NCI-H446 treated with DMSO at 0.1 percent for 48 hours (cell line): Measurements from ENCODE around the gene SUDS3.
"Not testable (repeated sequence)": the region's sequence is repeated elsewhere in the genome, so short reads cannot be mapped to it uniquely, and the experiment has no call there.

ENCODE experiments used
- DNase-seq: peaks from one replicate; lab custom pipeline; 2025; lab: John Stamatoyannopoulos, UW

The SUDS3 gene

DNA sequence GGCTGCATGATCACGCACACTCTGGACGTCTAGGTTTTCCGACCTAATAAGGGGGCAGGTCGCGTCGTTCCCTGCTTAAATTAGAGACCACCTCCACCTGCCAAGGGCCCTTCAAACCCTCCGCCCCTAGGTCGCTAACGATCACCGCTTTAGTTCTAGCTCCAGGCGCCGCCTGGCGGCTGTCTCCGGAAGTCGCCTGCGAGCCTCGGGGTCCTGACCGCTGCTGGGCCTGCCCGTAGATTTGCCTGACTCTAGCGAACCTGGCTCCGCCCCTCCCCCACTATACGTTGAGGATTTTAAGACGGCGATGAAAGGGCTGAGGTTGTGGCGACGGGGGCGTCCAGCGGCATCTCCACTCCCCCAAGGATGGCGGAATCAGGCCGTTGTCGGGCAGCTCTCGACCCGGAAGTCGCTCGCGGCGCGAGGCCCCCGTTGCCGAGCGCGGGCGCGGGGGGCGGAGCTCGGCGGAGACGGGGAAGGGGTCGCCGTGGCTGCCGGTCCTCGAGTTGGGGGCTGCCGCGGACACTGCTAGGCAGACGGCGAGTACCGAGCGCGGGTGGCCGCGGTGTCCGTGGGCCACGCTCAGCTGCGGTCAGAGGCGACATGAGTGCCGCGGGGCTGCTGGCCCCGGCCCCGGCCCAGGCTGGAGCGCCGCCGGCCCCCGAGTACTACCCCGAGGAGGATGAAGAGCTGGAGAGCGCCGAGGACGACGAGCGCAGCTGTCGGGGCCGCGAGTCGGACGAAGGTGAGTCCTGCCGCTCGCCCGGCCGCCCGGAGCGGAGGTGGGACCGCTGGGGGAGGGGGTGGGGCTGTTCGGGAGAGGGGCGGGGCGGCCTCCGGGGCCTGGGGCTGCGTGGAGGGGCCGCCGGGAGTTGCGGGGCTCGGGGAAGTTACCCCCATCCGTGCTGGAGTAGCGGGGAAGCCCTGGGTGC is at the start of gene SUDS3:
SUDS3 (plus strand) TSS at position 467 of the 932 bp plus-strand sequence; CDS start at position 604, 137 bp downstream.
- DNase-seq = peak; percentile 28

- no peak for DNase-seq
These were observed 49.4 kb upstream of the SUDS3 start for GRCh38 chr12:118326991-118327390.

- DNase-seq = no peak
These were observed 49.0 kb upstream of the SUDS3 start for GRCh38 chr12:118327391-118327790.

GRCh38 chr12:118328486-118329330 is 47.6 kb upstream of the SUDS3 start:
- DNase-seq = no peak

DNA sequence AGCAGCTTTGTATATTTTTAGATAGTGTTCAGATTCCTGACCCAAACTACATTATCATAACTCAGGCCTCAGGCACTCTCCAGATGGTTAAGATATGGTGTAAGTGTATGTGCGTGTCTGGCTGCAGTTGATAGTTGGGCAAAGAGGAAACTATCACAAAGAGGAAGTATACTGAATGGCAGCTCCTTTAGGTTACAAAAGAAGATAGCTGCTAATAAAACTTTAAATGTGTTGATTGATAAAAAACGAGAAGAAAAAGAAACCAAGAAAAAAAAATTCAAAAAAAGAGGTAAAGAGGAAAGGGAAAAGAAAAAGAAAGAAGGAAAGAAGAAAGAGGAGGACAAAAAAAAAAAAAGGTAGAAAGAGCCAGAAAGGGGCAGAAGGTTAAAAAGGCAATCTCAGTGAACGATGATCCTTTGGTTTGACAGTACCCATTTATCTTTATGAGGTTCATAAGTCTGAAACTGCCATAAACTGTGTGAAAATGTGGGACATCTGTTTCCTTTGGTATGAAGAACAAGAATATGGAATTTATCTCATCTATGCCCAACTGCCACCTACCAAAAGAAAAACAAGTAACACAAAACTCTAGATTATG is 45.8 kb upstream of the SUDS3 start:
- no peak for DNase-seq

DNA sequence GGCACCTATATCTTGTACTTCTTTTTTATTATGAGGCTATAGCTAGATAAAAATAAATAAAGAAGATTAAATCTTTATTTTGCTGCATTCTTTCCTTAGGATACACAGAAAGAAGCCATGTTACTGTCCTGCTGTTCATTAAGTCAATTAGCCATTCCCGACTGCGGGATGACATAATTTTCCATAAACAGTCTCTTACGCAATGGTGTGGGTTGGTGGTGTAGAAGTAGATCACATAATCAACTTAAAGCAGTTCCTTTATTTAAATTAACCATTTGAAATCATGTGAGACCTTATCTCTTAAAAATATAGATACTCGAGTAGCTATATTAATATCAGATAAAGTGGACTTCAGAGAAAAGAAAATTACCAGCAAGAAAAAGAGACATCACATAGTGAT is 43.8 kb upstream of the SUDS3 start:
- no peak for DNase-seq

- no peak for DNase-seq
These were observed 42.1 kb upstream of the SUDS3 start for GRCh38 chr12:118334241-118334640.

DNA sequence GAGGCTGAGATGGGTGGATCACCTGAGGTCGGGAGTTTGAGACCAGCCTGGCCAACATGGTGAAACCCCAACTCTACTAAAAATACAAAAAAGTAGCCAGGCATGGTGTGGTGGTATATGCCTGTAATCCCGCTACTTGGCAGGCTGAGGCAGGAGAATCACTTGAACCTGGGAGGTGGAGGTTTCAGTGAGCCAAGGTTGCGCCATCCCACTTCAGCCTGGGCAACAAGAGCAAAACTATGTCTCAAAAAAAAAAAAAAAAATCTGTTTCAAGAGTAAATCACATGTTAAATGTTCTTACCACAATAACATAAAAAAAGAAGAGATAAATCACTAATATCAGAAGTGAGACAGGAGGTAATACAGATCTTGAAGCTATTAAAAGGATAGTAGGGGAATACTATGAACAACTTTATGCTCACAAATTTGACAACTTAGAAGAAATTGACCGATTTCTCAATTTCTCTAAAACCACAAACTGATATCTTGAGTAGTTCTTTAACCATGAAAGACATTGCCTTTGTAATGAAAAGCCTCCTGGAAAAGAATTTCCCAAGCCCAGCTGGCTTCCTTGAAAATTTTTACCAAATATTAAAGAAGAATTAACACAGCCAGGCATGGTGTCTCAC is 41.3 kb upstream of the SUDS3 start:
- DNase-seq = no peak

DNA sequence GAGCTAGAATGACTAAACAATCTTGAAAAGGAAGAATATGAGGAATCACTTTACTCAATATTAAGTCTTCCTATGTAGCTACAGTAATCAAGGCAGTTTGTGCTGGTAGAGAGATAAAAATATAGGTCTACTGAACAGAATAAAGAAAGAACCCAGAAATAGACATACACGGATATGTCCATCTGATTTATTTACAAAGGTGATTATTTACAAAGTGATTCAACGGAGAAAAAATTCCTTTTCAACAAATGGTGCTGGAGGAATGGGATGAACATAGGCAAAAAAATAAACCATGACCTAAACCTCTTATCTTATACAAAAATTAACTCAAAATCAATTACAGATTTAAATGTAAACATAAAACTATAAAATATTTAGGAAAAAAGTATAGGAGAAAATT is 40.2 kb upstream of the SUDS3 start:
- DNase-seq = no peak

- DNase-seq = no peak
These were observed 39.0 kb upstream of the SUDS3 start for GRCh38 chr12:118337194-118337838.

DNA sequence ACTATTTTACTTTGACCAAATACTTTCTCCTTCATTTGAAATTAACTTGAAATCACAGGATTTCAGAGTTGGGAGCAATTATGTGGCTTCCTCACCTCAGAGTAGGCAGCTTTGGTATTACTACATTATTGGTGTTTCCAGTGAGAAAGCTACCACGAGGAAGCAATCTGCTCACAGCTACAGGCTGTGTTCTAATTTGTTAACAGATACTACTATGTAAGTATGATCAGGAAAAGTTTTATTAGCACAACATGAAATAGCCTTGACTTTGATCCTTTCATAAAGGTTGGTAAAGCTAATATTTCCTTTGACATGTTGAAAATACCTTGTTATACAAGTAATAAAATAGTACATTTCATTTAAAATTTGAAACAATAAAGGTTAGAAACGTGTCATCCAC is 34.3 kb upstream of the SUDS3 start:
- DNase-seq = no peak

- DNase-seq = no peak
These were observed 31.5 kb upstream of the SUDS3 start for GRCh38 chr12:118344829-118345228.

- DNase-seq = no peak
These were observed 31.0 kb upstream of the SUDS3 start for GRCh38 chr12:118345355-118345754.

DNA sequence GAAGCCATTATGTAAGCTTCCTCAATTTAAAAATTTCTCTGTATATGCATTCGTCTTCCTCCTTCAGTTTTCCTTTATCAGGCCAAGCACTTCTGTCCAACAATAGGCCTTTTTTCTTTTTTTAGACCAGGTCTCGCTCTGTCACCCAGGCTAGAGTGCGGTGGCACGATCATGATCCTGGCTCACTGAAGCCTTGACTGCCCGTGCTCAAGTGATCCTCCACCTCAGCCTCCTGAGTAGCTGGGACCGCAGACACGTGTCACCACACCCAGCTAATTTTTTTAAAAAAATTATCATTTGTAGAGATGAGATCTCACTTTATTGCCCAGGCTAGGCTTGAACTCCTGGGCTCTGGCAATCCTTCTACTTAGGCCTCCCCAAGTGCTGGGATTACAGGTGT is 29.5 kb upstream of the SUDS3 start:
- no peak for DNase-seq

GRCh38 chr12:118347916-118348315 is 28.4 kb upstream of the SUDS3 start:
- DNase-seq = no peak

DNA sequence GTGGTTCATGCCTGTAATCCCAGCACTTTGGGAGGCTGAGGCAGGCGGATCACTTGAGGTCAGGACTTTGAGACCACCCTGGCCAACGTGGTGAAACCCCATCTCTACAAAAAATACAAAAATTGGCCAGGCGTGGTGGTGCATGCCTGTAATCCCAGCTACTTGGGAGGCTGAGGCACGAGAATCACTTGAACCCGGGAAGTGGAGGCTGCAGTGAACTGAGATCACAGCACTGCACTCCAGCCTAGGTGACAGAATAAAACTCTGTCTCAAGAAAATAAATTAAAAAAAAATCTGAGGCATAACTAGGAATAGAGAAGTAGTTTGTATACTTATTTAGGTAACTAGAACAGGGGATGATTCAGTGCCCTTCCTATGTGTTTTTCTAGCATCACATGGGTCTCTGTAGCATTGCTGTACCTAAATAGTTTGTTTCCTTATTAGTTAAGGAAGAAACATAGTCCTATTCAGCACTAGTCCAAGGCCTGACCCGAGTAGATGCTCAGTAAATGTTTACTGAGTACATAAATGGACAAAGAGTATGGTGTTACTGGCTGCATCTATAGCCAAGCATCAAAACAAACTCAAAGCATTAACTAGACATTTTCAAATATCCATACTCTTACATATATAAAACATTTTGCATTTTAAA is 25.3 kb upstream of the SUDS3 start:
- DNase-seq = no peak

GRCh38 chr12:118353721-118354120 is 22.6 kb upstream of the SUDS3 start:
- no peak for DNase-seq

DNA sequence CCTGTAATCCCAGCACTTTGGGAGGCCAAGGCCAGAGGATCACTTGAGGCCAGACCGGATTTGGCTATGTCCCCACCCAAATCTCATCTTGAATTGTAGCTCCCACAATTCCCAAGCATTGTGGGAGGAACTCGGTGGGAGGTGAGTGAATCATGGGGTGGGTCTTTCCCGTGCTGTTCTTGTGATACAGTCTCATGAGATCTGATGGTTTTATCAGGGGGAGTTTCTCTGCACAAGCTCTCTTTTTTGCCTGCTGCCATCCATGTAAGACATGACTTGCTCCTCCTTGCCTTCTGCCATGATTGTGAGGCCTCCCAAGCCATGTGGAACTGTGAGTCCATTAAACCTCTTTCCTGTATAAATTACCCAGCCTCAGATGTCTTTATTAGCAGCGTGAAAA is 21.9 kb upstream of the SUDS3 start:
- DNase-seq = not testable (repeated sequence)

DNA sequence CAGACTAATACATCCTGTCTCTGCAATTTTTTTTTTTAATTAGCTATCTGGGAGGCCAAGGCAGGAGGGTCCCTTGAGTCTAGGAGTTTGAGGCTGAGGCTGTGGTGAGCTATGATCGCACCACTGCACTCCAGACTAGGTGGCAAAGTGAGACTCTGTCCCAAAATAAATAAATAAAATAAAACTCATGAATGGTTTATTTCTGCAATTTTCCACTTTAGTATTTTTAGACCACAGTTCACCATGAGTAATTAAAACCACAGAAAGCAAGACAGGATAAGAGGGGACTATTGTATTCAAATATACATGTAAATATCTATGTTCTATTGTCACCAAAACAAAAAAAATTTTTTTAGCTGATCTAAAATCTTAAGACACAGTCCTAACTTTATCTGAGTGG is 21.5 kb upstream of the SUDS3 start:
- no peak for DNase-seq

DNA sequence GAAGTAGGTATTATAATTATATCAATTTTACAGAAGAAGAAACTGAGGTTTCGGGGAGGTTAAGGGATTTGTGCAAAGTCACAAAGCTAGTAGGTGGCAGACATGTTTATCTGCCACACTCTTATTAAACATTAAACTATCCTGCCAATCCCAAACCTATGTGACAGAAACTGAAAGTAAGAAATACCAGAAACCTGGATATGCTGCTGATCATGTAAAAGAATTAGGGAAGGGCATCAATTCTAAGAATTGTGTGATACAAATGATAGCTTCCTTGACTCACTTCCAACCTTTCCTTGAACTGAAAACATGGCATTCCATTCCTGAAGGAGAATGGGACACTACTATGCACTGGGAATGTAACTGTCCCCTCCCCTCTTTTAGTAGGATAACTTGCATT is 20.5 kb upstream of the SUDS3 start:
- no peak for DNase-seq

- DNase-seq = no peak
These were observed 19.5 kb upstream of the SUDS3 start for GRCh38 chr12:118356809-118357256.
